ENCODE measurements around the gene ACSM5. TPM values are rescaled to one million over a fixed set of nuclear protein-coding genes. Genes with fewer than 3 reads are reported as not detected.

Gene ACSM5
- total and polyA plus RNA-seq, 2 of the 4 experiments (the other 2 are of a cell fraction): not detected

- Histone ChIP-seq H4K8ac (ENCODE audit: low read depth in 2 of 2, low read length in 2 of 2) (no peak overlapping the region), H3K4me3 (ENCODE audit: insufficient read depth, low read depth, low read length) (no peak overlapping the region), H3K56ac (ENCODE audit: extremely low read depth, insufficient read depth, low read length) (no peak overlapping the region), H3K18ac (ENCODE audit: low read depth, low read length) (no peak overlapping the region), H3K9me3 (ENCODE audit: control insufficient read depth, insufficient read depth, low read length) (peaks cover 3% of the 10 kb centered on the region; the same call in 1 of the 2 replicates), H3K79me1 (ENCODE audit: low read depth in 1 of 2, low read length in 2 of 2) (no peaks in the 10 kb centered on the region), H3K27me3 (ENCODE audit: control insufficient read depth, insufficient read depth, low read length) (no peaks in the 10 kb centered on the region), H3K4ac (ENCODE audit: low read depth, low read length) (no peak overlapping the region), H2BK20ac (ENCODE audit: low read depth, low read length) (no peak overlapping the region), H3K4me2 (ENCODE audit: low read depth, low read length) (no peak overlapping the region), H3K27ac (ENCODE audit: insufficient read depth, low read length) (no peak overlapping the region), H2AFZ (replicated peaks; ENCODE audit: low read length, poor library complexity) (no peak overlapping the region), H3K14ac (replicated peaks; ENCODE audit: low read depth, low read length) (no peak overlapping the region), H2AK9ac (replicated peaks; ENCODE audit: low read depth, low read length, poor library complexity) (no peak overlapping the region), H3K9ac (ENCODE audit: low read depth, low read length) (no peak overlapping the region), H3K23ac (ENCODE audit: low read depth, low read length) (no peak overlapping the region), H2BK120ac (ENCODE audit: low read depth, low read length) (no peak overlapping the region), H3K9me1 (ENCODE audit: insufficient read depth, low read length) (no peaks in the 10 kb centered on the region), H4K5ac (ENCODE audit: low read depth, low read length) (no peak overlapping the region), H2BK5ac (ENCODE audit: low read depth, low read length, poor library complexity, severe bottlenecking) (no peak overlapping the region), H3K4me1 (ENCODE audit: control insufficient read depth, insufficient read depth, low read length) (no peaks in the 10 kb centered on the region), H3K36me3 (ENCODE audit: control insufficient read depth, insufficient read depth, low read length) (no peaks in the 10 kb centered on the region), H4K20me1 (ENCODE audit: insufficient read depth, low read length) (no peaks in the 10 kb centered on the region), H2AK5ac (ENCODE audit: low read depth, low read length) (no peak overlapping the region), H4K91ac (ENCODE audit: insufficient read depth, low read depth, low read length) (no peak overlapping the region), H2BK15ac (ENCODE audit: low read depth, low read length) (no peak overlapping the region)
- no peak for DNase-seq
- ATAC-seq (ENCODE audit: low read depth): no peak
- no TSS peak for BruUV-seq (replicated peaks)
- intact Hi-C loops (cut with micrococcal nuclease): no loop called here
- dilution Hi-C loops (cut with HindIII; ENCODE audit: low sequenced_read_pairs, unreplicated experiment): no loop called here
- CTCF ChIA-PET: interaction anchor here (0.5 kb wide), 1 partner anchor 50 kb away, joined by 3 read pairs; no protein-coding TSS in a partner anchor
- POLR2A ChIA-PET (ENCODE audit: unreplicated experiment): no interaction called here
- no peak for TF ChIP-seq MAZ (IDR thresholded peaks at IDR 0.05; ENCODE audit: borderline replicate concordance, low read depth, low read length)
- no peak for TF ChIP-seq CTCF (conservative IDR thresholded peaks at IDR 0.05; ENCODE audit: low read depth, low read length)
- TF ChIP-seq BHLHE40 (IDR thresholded peaks at IDR 0.05; ENCODE audit: low read depth, low read length): no peak
- WGBS, 2 experiments (ENCODE audit: extremely low coverage in 2 of 2, insufficient read length in 1 of 2): no CpG with 5 or more reads among the region's 7 CpGs
- in situ Hi-C loops (cut with MboI; ENCODE audit: low sequenced_read_pairs): loop anchor here (25.0 kb wide), 1 partner anchor 785 kb away; no protein-coding TSS in a partner anchor
Observed at GRCh38 chr16:20396846-20397467, 12.4 kb upstream of the ACSM5 start.
